GM12865 (cell line): ENCODE measurements around the gene LETMD1.

Source experiments
- DNase-seq: peaks from one replicate; pipeline ENCODE4 v3.0.0; 2010; ENCODE audit warnings: low read depth
- H3K4me3 ChIP-seq: 2 replicates; pipeline ENCODE4 v1.5.1; 2011; ENCODE audit warnings: mild to moderate bottlenecking, low read depth, low read length, control low read depth
- TF ChIP-seq, protein P1 (sequence below): IDR thresholded peaks from 2 replicates; pipeline ENCODE4 v1.5.1; 2011; ENCODE audit warnings: low read length, control low read depth, low read depth, inconsistent platforms; ENCODE audit not compliant: insufficient read depth; ENCODE audit errors: missing control alignments

Gene LETMD1, protein sequence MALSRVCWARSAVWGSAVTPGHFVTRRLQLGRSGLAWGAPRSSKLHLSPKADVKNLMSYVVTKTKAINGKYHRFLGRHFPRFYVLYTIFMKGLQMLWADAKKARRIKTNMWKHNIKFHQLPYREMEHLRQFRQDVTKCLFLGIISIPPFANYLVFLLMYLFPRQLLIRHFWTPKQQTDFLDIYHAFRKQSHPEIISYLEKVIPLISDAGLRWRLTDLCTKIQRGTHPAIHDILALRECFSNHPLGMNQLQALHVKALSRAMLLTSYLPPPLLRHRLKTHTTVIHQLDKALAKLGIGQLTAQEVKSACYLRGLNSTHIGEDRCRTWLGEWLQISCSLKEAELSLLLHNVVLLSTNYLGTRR

DNA sequence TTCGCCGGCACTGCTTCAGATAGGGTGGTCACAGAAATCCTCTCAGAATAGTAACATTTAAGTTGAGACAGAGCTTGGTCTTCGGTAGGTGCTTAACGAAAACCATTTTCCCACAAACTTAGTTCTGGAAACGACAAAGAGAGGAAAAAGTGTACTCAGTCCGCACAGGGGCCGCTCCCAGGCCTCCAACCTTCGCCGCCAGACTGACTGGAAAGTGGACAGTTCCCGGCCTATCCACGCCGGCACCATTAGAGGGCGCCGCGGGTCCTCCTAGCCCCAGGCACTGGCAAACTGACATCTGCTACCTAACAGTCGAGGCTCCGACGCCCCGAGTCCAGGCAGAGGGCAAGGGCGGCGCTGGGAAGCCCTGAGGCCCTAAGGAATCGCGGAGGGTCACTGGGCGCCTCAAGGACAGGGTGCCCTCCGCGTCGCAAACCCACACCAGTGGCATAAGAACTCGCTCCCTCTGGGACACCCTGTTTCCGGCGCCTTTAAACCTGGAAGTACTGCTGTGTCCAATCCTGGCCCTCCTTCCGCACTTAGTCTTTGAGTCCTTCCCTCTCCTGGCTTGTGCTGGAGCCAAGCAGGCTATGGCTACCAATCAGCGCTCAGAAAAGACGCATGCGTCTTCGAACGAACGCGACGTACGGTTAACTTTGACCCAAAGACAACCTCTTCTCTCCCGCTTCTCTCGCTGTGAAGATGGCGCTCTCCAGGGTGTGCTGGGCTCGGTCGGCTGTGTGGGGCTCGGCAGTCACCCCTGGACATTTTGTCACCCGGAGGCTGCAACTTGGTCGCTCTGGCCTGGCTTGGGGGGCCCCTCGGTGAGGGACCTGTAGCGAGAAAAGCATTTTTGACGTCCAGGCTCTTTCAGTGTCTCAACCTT, at the start of gene LETMD1:
TSS of gene LETMD1 (plus strand) at position 673 of the 886 bp plus-strand sequence. CDS start at position 703, 30 bp downstream.
- H3K4me3 ChIP-seq, result peak within 1 kb of the TSS; percentile 94
- TF ChIP-seq, protein P1, sequence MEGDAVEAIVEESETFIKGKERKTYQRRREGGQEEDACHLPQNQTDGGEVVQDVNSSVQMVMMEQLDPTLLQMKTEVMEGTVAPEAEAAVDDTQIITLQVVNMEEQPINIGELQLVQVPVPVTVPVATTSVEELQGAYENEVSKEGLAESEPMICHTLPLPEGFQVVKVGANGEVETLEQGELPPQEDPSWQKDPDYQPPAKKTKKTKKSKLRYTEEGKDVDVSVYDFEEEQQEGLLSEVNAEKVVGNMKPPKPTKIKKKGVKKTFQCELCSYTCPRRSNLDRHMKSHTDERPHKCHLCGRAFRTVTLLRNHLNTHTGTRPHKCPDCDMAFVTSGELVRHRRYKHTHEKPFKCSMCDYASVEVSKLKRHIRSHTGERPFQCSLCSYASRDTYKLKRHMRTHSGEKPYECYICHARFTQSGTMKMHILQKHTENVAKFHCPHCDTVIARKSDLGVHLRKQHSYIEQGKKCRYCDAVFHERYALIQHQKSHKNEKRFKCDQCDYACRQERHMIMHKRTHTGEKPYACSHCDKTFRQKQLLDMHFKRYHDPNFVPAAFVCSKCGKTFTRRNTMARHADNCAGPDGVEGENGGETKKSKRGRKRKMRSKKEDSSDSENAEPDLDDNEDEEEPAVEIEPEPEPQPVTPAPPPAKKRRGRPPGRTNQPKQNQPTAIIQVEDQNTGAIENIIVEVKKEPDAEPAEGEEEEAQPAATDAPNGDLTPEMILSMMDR, result peak; percentile 92
- peak; percentile 99 for DNase-seq

DNA sequence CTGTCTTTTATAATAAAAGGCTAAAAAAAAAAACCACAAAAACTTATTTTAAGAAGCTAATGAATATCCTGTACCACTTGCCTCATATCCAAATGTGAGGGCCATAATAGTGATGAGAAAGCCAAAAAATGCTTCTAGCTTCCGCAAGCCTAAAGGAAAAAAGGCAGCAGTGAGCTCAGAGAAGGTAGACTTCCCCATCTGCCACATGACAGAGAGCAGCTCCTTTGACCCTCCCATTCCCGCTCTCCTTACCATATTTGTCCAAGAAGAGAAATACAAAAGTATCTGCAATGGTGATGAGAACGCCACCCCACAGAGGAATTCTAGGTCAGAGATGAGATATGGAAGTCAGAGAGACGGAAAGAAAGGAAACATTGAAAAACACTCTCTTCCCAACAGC, 49.0 kb upstream of the LETMD1 start:
- H3K4me3 ChIP-seq, result no peak overlapping the region
- no peak for DNase-seq
- TF ChIP-seq, protein P1, result no peak

DNA sequence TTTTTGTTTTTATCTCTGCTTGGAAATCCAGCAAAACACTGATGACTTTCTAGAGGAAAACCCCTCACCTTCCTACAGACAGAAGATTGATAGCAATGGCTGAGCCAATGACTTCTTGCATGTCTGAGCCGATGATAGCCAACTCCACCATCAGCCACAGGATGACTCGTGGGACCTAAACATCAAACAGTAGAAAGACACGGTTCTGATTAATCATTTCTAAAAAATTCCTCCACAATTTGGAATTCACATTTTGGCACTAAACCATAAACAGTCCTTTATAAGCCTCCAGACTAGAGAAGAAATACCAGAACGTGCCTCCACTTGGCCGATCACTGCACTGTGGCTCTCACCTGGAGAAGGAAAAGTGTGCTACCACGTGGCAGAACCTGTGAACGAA, 47.9 kb upstream of the LETMD1 start:
- DNase-seq, result no peak

DNA sequence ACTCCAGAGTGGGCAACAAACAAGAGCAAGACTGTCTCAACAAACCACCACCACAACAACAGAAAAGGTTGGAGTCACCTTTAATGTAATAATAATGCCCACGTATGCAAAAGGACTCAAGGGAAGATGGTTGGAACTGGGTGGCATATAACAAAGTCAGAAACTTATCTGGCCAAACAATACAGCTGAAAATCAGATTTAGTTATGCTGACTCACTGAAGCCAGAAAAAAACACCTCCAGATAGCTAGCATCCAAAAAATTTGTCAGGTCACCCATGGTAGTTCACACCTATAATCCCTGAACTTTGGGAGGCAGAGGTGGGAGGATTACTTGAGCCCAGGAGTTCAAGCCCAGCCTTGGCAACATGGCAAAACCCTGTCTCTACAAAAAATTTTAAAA, 46.3 kb upstream of the LETMD1 start:
- no peak overlapping the region for H3K4me3 ChIP-seq
- DNase-seq, result no peak
- TF ChIP-seq, protein P1, result no peak

More for the DNA sequence above, 47.9 kb upstream of the LETMD1 start:
- TF ChIP-seq, protein P1, result no peak
- H3K4me3 ChIP-seq, result no peak overlapping the region

DNA sequence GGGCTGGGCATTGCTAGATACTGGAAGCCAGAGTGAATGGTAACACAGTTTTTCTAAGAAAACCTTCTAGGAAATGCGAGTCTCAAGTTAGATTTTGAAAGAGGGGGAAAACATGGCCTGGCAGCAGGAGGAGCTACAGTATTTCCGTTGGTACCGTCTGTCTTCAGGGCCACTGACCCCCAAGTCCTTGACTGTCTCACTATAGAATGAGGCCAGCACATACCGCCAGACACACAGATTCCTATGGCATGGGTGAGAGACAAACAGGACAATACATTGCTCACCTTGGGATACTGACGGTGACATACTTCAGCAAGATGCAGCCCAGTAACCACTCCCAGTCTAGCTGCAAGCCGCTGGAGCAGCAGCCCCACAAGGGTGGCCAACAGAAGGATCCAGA, 43.6 kb upstream of the LETMD1 start:
- no peak overlapping the region for H3K4me3 ChIP-seq
- TF ChIP-seq, protein P1, result no peak
- no peak for DNase-seq

DNA sequence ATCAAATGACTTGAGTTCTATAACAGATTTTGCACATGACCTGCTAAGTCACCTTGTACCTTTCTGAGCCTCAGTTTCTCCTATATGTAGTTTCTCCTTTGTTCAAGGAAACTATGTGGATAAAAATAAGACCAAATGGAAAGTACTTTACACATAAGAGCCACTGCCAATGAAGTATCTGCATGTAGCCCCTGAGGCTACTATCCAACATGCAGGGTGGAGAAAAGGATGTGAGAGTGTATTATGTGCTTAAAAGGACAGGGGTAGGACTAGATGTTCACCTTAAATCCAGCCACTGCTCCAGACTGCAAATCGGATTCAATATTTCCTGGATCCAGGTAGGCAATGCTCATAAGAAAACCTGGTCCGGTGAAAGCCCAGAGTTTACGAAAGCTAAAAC, 43.1 kb upstream of the LETMD1 start:
- TF ChIP-seq, protein P1, result no peak
- no peak for DNase-seq
- no peak overlapping the region for H3K4me3 ChIP-seq
